Parathyroid adenoma (tissue), 2 donors: ENCODE measurements around the gene YJEFN3.

Experiments used
- H2AFZ ChIP-seq: fragments of 300-600 bp; sonication (generic); one replicate; pipeline ENCODE4 v1.7.0; 2017; ENCODE audit warnings: antibody characterized with exemption, mild to moderate bottlenecking
- H3K27ac ChIP-seq: fragments of 300-600 bp; sonication (generic); one replicate; pipeline ENCODE4 v1.7.0; 2017
- H3K27me3 ChIP-seq: fragments of 300-600 bp; sonication (generic); one replicate; pipeline ENCODE4 v1.7.0; 2017; ENCODE audit warnings: low read length; ENCODE audit not compliant: control insufficient read depth, insufficient read depth
- H3K36me3 ChIP-seq: fragments of 300-600 bp; sonication (generic); one replicate; pipeline ENCODE4 v1.7.0; 2017; ENCODE audit warnings: low read length; ENCODE audit not compliant: control insufficient read depth, insufficient read depth
- H3K4me1 ChIP-seq: fragments of 300-600 bp; sonication (generic); one replicate; pipeline ENCODE4 v1.7.0; 2017; ENCODE audit warnings: control low read depth
- H3K4me2 ChIP-seq: fragments of 300-600 bp; sonication (generic); one replicate; pipeline ENCODE4 v1.7.0; 2017; ENCODE audit warnings: low read length
- H3K4me3 ChIP-seq: fragments of 300-600 bp; sonication (generic); one replicate; pipeline ENCODE4 v1.7.0; 2017; ENCODE audit warnings: low read depth, low read length
- H3K79me2 ChIP-seq: fragments of 300-600 bp; sonication (generic); one replicate; pipeline ENCODE4 v1.7.0; 2017; ENCODE audit warnings: control low read depth
- H3K9ac ChIP-seq: fragments of 300-600 bp; sonication (generic); one replicate; pipeline ENCODE4 v1.7.0; 2017; ENCODE audit warnings: mild to moderate bottlenecking
- H3K9me3 ChIP-seq: fragments of 300-600 bp; sonication (generic); one replicate; pipeline ENCODE4 v1.7.0; 2017; ENCODE audit warnings: low read length; ENCODE audit not compliant: control insufficient read depth
- TF ChIP-seq, protein P1 (sequence below): fragments of 300-600 bp; sonication (generic); IDR thresholded peaks from one replicate; pipeline ENCODE4 v1.7.0; 2017; ENCODE audit warnings: antibody characterized with exemption, mild to moderate bottlenecking
- donor health status: primary hyperparathyroidism.

YJEFN3 gene

DNA sequence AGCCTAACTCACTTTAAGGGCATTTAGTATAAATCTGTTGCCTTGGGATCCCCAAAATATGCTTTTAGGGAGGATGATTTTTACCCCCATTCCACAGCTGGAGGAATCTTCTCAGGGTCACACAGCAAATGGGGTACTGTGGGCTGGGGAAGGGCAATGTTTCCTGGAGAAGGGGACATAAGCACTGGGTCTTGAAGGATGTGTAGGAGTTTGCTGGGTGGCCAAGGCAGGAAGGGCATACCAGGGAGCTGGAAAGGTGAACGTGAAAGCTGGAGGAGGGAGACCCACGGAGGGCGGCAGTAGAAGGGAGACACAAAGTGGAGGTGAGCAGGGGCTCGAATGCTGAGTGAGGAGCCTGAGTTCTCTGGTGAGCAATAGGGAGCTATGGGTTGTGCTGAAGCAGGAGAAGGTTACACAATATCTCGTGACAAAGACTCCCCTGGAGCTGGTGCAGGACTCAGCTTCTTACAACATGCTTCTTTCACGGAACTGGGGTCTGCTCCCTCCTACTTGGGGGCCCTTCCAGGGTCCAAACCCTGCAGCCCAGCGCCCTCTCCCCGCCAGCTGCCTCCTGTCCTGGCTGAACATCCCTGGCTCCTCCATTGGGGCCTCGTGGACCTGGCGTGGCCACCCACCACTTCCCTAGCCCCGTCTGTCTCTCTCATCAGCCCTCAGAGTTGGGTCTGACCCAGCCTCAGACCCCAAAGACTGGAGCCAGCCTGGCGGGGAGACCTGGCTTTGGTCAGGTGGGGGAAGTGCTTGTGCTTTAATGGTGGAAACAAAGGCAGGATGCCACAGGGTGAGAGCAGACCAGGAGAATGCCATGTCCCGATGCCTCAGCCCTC is 20.4 kb downstream of the YJEFN3 start:
- Histone ChIP-seq H3K4me3 (no peak overlapping the region), H3K36me3 (no peaks in the 10 kb centered on the region), H3K9ac (no peak overlapping the region), H3K4me2 (no peak overlapping the region), H3K79me2 (no peaks in the 10 kb centered on the region), H3K9me3 (no peaks in the 10 kb centered on the region), H3K27me3 (no peaks in the 10 kb centered on the region), H3K27ac (no peak overlapping the region), H2AFZ (no peak overlapping the region), H3K4me1 (no peaks in the 10 kb centered on the region)
- TF ChIP-seq, protein P1, sequence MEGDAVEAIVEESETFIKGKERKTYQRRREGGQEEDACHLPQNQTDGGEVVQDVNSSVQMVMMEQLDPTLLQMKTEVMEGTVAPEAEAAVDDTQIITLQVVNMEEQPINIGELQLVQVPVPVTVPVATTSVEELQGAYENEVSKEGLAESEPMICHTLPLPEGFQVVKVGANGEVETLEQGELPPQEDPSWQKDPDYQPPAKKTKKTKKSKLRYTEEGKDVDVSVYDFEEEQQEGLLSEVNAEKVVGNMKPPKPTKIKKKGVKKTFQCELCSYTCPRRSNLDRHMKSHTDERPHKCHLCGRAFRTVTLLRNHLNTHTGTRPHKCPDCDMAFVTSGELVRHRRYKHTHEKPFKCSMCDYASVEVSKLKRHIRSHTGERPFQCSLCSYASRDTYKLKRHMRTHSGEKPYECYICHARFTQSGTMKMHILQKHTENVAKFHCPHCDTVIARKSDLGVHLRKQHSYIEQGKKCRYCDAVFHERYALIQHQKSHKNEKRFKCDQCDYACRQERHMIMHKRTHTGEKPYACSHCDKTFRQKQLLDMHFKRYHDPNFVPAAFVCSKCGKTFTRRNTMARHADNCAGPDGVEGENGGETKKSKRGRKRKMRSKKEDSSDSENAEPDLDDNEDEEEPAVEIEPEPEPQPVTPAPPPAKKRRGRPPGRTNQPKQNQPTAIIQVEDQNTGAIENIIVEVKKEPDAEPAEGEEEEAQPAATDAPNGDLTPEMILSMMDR, result no peak

DNA sequence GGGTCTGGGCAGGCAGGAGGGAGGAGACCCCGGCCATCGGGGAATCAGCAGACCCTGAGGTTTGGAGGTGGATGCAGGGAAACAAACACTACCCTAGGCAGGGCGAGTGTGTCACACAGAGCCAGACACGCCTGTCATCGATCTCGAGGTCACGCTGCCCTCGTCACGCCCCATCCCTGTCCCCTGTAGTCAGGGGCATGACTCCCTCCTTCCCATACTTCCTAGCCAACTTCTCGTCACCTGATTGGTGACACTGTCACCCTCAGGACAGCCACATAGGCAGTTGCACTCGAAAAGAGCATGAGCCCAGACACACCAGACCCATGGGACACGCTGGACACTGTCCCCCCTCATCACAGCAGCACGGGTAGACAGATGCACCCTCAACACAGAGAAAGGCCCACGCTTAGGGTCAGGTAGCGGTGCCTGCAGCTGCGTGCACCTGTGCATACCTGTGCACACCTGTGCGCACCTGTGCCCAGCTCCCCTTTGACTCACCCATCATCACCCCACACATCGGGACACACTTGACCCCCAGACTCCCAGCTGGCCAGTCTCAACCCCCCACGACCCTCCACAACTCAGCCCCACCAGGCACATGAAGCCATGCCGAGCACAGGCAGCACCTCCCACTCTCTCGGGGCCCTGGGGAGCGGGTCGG is 21.2 kb downstream of the YJEFN3 start:
- Histone ChIP-seq H3K4me1 (no peaks in the 10 kb centered on the region), H2AFZ (no peak overlapping the region), H3K9ac (no peak overlapping the region), H3K9me3 (no peaks in the 10 kb centered on the region), H3K4me2 (no peak overlapping the region), H3K27me3 (no peaks in the 10 kb centered on the region), H3K36me3 (no peaks in the 10 kb centered on the region), H3K4me3 (no peak overlapping the region), H3K79me2 (no peaks in the 10 kb centered on the region), H3K27ac (no peak overlapping the region)
- TF ChIP-seq, protein P1, result no peak

DNA sequence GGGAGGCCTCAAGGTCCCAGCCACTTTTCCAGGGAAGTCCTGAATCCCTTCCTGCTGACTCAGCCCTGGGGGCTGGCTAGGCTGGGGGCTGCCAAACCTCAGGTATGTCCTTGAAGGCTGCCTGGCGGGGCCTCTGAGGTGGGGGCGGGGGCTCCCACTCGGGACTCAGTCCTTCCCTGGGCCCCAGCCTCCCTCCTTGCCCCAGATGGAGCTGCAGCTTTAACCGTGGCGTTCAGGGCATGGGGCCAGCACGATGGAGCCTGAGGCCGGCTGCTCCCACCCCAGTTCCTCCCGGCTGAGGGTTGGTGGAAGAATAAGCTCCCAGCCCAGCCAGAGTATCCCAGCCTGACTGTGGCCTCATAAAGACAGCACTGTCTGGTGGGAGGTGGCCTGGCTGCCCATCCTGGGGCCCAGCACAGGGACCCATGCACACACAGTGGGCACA is 21.8 kb downstream of the YJEFN3 start:
- H3K4me1 ChIP-seq, result no peaks in the 10 kb centered on the region
- H3K36me3 ChIP-seq, result no peaks in the 10 kb centered on the region
- no peaks in the 10 kb centered on the region for H3K9me3 ChIP-seq
- H3K9ac ChIP-seq, result no peak overlapping the region
- H3K4me3 ChIP-seq, result no peak overlapping the region
- no peak overlapping the region for H3K4me2 ChIP-seq
- no peak overlapping the region for H2AFZ ChIP-seq
- TF ChIP-seq, protein P1, result no peak
- no peaks in the 10 kb centered on the region for H3K27me3 ChIP-seq
- H3K27ac ChIP-seq, result no peak overlapping the region
- no peaks in the 10 kb centered on the region for H3K79me2 ChIP-seq

DNA sequence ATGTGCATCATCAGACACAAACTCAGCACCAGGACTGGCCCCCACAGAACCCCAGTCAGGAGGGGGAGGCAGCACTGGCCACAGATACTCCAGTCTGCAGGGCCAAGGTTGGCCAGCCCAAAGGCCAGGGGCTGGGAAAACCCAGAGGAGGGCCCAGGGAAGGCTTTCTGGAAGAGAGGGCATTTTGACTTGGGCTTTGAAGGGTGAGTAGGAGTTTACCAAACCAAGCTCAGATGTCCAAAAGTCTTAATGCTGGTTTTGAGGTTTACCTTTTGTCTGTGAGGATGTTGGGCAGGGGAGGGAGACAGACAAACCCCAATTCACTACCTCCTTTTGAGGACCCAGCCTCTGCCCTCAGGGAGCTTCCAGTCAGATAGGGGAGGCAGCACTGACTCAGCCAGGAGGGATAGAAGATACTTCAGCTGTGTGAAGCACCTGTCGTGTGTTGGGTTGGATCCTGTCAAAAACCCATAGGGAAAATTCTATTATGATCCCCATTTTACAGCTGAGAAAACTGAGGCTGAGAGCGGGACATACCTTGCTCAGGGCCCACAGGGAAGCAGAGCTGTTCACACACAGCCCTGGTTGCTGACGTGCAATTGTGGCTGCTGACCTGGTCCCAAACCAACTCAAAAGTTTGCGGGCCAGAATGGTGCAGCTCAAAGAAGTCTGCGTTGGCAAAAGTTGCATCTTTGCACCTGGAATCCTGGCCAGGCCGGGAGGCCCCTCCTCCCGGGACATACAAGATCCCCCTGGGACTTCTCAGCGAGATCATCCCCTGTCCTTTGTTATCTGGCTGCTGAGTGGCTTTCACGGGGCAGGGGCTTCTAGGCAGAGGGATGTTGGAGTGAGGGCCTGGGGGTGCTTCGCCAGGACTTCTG is 22.5 kb downstream of the YJEFN3 start:
- no peaks in the 10 kb centered on the region for H3K79me2 ChIP-seq
- no peak overlapping the region for H3K4me2 ChIP-seq
- H3K9ac ChIP-seq, result no peak overlapping the region
- TF ChIP-seq, protein P1, result no peak
- no peak overlapping the region for H3K4me3 ChIP-seq
- H3K36me3 ChIP-seq, result no peaks in the 10 kb centered on the region
- no peaks in the 10 kb centered on the region for H3K27me3 ChIP-seq
- no peak overlapping the region for H2AFZ ChIP-seq
- no peaks in the 10 kb centered on the region for H3K4me1 ChIP-seq
- no peak overlapping the region for H3K27ac ChIP-seq
- H3K9me3 ChIP-seq, result no peaks in the 10 kb centered on the region
